HG03139 (cell line): Measurements from ENCODE around the gene BCLAF1.
"Not testable (repeated sequence)": the region's sequence is repeated elsewhere in the genome, so short reads cannot be mapped to it uniquely, and the experiment has no call there.

Experiments used
- ATAC-seq: cut with Tn5 transposase; IDR thresholded peaks from one replicate; pipeline ENCODE4 v1.9.1; 2021; ENCODE audit not compliant: unreplicated experiment

The BCLAF1 gene

GRCh38 chr6:136250686-136251008, 39.0 kb downstream of the BCLAF1 start:
- ATAC-seq: peak; percentile 9

GRCh38 chr6:136249811-136250685, 39.6 kb downstream of the BCLAF1 start, which contains the start of gene MTFR2:
Gene MTFR2 (minus strand): TSS chr6:136250311. CDS start chr6:136249099, 1,212 bp downstream.
- ATAC-seq: peak; percentile 98

DNA sequence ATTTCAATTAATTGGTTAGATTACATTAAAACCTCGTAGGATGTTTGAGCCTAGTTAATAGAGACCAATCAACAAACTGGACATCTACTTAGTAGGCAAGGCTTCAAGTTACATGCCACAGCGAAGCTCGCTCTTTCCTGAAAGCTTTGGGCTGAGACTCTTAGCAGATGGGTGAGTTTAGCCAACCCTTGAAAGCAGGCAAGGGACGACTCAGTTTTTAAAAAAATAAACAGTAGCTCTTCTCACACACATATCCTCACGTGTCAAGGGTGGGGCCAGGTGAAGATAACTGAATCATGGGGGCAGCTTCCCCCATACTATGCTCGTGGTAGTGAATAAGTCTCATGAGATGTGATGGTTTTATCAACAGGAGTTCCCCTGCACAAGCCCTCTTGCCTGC, 40.3 kb downstream of the BCLAF1 start:
- no peak for ATAC-seq

- no peak for ATAC-seq
Measured at GRCh38 chr6:136244061-136244616, 45.5 kb downstream of the BCLAF1 start.

- no peak for ATAC-seq
Measured at GRCh38 chr6:136236466-136237293, 53.0 kb downstream of the BCLAF1 start.

DNA sequence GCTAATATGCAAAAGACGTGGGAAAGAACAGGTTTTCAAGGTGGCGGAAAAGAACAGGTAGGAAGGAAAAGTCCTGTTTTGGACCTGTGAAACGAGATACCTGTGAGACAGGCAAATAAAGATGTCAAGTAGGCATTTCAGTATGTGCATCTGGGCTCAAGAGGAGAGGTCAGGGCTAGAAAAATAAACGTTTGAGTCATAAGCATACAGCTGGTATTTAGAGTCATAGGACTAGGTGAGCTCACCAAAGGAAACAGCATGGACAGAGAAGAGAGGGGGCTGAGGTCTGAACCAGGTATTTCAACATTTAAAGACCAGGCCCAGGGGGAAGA, 54.4 kb downstream of the BCLAF1 start:
- ATAC-seq: no peak

GRCh38 chr6:136232701-136233100, 56.9 kb downstream of the BCLAF1 start:
- ATAC-seq: no peak

DNA sequence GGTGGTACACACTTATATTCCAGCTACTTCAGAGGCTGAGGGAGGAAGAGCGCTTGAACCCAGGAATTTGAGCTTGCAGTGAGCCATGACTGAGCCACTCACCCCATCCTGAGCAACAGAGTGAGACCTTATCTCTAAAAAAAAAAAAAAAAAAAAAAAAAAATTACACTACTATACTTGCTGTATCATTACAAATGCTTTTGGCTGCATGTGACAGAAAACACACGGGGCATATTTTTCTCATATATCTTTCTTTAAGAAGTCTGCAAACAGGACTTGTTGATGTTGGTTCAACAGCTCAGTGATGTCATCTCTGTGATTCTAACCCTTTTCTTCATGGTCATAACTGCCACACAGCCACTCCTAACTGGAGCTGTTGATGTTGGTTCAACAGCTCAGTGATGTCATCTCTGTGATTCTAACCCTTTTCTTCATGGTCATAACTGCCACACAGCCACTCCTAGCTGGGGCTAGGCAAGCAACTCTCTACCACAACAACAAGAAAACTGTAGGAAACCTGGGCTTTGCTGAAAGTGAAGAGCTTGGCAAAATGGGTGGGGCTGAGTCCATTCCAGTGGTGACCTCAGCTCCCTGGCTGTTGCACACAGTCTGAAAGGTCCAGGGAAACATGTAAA, 59.3 kb downstream of the BCLAF1 start:
- no peak for ATAC-seq

DNA sequence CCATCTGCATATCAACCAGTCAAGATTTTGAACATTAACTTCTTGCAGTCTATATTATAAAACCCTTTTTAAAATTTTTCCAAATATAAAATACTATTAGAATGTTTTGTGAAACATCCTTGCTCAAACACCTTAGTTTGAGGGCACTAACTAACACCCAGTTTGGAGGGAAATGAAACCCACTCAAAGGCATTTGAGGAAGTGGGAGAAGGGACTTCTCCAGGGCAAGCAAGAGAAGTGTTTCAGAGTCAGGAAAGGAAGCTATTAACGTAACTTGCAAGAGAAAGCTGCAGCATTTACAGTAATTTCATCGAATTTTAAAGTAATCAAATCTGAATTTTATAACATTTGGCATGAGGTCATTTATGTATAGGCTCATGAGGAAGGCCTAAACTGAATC, 60.8 kb downstream of the BCLAF1 start:
- ATAC-seq: no peak

GRCh38 chr6:136226674-136227377, 62.8 kb downstream of the BCLAF1 start:
- no peak for ATAC-seq

GRCh38 chr6:136226027-136226673, 63.5 kb downstream of the BCLAF1 start:
- ATAC-seq: no peak

- no peak for ATAC-seq
Measured at GRCh38 chr6:136225496-136225895, 64.2 kb downstream of the BCLAF1 start.

DNA sequence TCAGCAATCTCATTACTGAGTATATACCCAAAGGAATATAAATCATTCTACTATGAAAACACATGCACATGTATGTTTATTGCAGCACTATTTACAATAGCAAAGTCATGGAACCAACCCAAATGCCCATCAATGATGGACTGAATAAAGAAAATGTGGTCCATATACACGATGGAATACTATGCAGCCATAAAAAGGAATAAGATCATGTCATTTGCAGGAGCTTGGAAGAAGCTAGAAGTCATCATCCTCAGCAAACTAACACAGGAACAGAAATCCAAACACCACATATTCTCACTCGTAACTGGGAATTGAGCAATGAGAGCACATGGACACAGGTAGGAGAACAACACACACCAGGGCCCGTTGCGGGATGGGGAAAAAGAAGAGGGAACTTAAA, 64.7 kb downstream of the BCLAF1 start:
- ATAC-seq: not testable (repeated sequence)

DNA sequence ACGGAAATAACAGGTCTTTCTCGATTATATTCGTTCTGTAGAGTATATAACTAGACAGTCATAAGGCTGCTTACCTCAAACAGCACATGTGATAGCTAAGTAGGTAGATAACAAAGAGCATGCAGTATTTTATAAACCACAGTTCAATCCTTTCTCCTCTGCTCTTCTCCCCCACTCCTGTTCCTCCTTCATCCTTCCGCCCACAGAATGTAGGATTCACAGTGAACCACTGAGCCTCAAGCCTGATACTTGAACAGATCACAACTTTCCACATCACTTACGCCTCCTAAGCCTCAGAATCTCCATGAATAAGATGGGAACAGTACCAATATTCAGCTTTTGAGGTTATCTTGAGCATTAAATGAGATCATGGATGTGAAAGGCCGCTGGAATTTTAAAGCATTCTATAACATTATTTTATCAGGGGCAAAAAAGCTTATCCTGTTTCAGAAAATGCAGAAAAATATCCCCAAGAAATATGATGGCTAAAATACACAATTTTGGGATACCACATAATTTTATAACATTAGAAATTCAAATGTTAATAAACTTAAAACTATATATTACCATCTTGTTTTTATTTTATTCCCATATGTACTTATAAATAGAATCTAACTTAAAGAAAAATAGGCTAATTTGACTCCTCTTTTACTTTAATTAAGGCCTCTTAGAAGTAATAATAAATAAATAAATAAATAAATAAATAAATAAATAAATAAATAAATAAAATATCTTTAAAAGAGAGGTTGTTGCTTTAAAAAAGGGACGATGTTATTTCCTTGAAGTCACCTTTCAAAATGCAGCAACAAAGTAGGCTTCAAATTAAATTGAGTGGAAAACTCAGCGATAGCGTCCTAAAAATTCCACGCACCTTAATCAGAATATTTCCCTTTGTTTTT, 72.9 kb downstream of the BCLAF1 start:
- ATAC-seq: no peak

DNA sequence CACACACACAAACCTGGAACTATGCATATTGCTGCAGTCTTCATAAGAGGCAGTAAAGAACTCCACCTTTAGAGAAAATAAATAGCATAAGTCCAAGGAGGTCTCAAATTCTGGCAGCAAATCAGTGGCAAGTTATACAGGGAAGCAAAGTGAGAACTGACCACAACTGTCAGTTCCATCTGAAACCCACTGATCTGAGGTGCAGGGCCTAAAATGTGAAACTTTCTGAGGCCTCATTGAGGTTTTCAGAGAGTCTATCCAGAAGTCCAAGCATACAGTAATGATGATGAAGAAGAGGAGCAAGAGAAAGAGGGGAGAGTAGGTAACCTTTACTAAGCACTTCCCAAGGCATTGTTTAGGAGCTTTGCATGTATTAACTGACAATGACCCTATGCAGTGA, 75.8 kb downstream of the BCLAF1 start:
- no peak for ATAC-seq

DNA sequence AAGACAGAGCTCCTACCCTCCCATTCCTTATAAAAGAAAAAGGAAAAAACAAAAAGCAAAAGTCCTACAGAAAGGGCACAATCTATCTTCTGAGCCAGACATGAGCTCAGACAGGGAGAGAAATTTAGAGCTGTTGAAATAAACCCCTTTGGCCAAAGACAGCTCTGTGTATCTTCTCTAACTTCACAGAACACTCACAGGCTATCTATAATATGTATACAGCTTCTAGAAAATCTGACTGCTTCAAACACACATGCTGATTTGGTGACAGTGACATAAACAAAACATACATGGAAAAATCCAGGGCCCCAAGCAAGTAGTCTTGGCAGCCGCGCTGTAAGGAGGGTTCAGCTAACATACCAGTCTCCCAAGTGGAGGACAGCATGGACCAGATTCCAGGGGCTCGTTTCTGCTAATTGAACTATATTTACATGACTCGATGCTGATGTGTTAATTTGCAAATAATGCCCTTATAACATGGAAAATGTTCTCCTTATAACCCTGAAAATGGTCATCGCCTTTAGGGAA, 76.6 kb downstream of the BCLAF1 start:
- ATAC-seq: no peak

- ATAC-seq: no peak
Measured at GRCh38 chr6:136212608-136213007, 77.0 kb downstream of the BCLAF1 start.

DNA sequence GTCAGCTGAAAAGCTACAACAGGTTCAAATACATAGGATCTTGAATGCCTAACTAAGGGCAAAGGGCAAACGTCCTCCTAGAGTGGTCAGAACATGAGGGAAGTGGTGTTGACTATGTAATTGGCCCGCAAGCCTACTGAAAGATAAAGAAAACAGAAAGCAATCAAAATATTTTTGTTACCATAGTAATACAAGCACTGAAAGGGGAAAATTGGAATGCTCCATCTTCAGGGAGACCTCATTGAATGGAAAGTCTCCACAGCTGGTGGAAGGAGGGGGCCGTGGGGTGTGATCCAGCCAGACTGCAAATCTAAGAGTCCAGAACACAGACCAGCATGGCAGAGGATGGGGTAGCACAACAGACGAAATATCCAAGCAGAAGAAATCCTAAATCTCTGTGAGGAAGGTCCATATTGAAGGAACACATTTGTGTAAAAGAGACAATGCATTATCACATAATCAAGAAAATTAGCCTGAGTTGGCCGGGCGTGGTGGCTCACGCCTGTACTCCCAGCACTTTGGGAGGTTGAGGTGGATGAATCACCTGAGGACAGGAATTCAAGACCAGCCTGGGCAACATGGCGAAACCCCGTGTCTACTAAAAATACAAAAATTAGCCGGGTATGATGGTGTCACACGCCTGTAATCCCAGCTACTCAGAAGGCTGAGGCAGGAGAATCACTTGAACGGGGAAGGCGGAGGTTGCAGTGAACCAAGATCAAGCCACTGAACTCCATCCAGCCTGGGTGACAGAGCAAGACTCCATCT, 79.1 kb downstream of the BCLAF1 start:
- ATAC-seq: no peak
